ENCODE data around the gene ADAMTS2. TPM values are rescaled to one million over a fixed set of nuclear protein-coding genes. Genes with fewer than 3 reads are reported as not detected.

ADAMTS2 gene
- polyA plus RNA-seq, 1 experiment, result 129 TPM

- CTCF ChIA-PET, result interaction anchor here (1.1 to 2.0 kb wide), 5 partner anchors 11 to 50 kb away, joined by 3 to 8 read pairs (median 7); no protein-coding TSS in a partner anchor
- POLR2A ChIA-PET, result interaction anchor here (0.6 kb wide), 1 partner anchor 17 kb away, joined by 3 read pairs; no protein-coding TSS in a partner anchor
Measured at GRCh38 chr5:179292681-179293635, 52.3 kb downstream of the ADAMTS2 start.

GRCh38 chr5:179292202-179292601 is 53.1 kb downstream of the ADAMTS2 start:
- Histone ChIP-seq H3K27me3 (ENCODE audit: control insufficient read depth, insufficient read depth, low read length) (no peaks in the 10 kb centered on the region), H3K4me3 (ENCODE audit: low read depth, low read length) (no peak overlapping the region), H3K36me3 (ENCODE audit: control insufficient read depth, insufficient read depth, low read length) (peaks cover 4% of the 10 kb centered on the region; the same call in 1 of the 2 replicates)
- ChIA-PET CTCF (interaction anchor here (2.0 kb wide), 1 partner anchor 51 kb away, joined by 7 read pairs; no protein-coding TSS in a partner anchor), POLR2A (no interaction called here)
- DNase-seq (ENCODE audit: low read depth), result no peak
- TF ChIP-seq CTCF (IDR thresholded peaks at IDR 0.05; ENCODE audit: insufficient read depth, low read depth, low read length), result no peak

More at GRCh38 chr5:179292681-179293635, 52.3 kb downstream of the ADAMTS2 start:
- TF ChIP-seq CTCF (IDR thresholded peaks at IDR 0.05; ENCODE audit: insufficient read depth, low read depth, low read length), result no peak
- DNase-seq (ENCODE audit: low read depth), result no peak
- Histone ChIP-seq H3K27me3 (ENCODE audit: control insufficient read depth, insufficient read depth, low read length) (no peaks in the 10 kb centered on the region), H3K36me3 (ENCODE audit: control insufficient read depth, insufficient read depth, low read length) (peaks cover 4% of the 10 kb centered on the region; the same call in 1 of the 2 replicates), H3K4me3 (ENCODE audit: low read depth, low read length) (no peak overlapping the region)

- no peak for TF ChIP-seq CTCF (IDR thresholded peaks at IDR 0.05; ENCODE audit: insufficient read depth, low read depth, low read length)
- POLR2A ChIA-PET, result no interaction called here
- CTCF ChIA-PET, result interaction anchor here (0.6 kb wide), 1 partner anchor 274 kb away, joined by 3 read pairs; no protein-coding TSS in a partner anchor
- Histone ChIP-seq H3K4me3 (ENCODE audit: low read depth, low read length) (no peak overlapping the region), H3K27me3 (ENCODE audit: control insufficient read depth, insufficient read depth, low read length) (no peaks in the 10 kb centered on the region), H3K36me3 (ENCODE audit: control insufficient read depth, insufficient read depth, low read length) (peaks cover 4% of the 10 kb centered on the region; the same call in 1 of the 2 replicates)
- DNase-seq (ENCODE audit: low read depth), result no peak
Measured at GRCh38 chr5:179290681-179291540, 54.4 kb downstream of the ADAMTS2 start.

GRCh38 chr5:179289756-179290385 is 55.4 kb downstream of the ADAMTS2 start:
- POLR2A ChIA-PET, result no interaction called here

More at GRCh38 chr5:179289756-179290385, 55.4 kb downstream of the ADAMTS2 start:
- Histone ChIP-seq H3K27me3 (ENCODE audit: control insufficient read depth, insufficient read depth, low read length) (no peaks in the 10 kb centered on the region), H3K4me3 (ENCODE audit: low read depth, low read length) (no peak overlapping the region), H3K36me3 (ENCODE audit: control insufficient read depth, insufficient read depth, low read length) (peaks cover 4% of the 10 kb centered on the region; the same call in 1 of the 2 replicates)
- TF ChIP-seq CTCF (IDR thresholded peaks at IDR 0.05; ENCODE audit: insufficient read depth, low read depth, low read length), result no peak
- DNase-seq (ENCODE audit: low read depth), result no peak
- CTCF ChIA-PET, result interaction anchor here (0.6 kb wide), 1 partner anchor 55 kb away, joined by 3 read pairs; the partner anchor contains the start of gene ADAMTS2
